ENCODE results near the gene RPP40. TPM values are rescaled to one million over a fixed set of nuclear protein-coding genes. Genes with fewer than 3 reads are reported as not detected.

RPP40 gene
- total and polyA plus RNA-seq, 2 of the 13 experiments (the other 11 are each of a cell fraction or from before 2014, with no cell fraction given), result 18.0 to 41.2 TPM

- Histone ChIP-seq H3K4me1 (ENCODE audit: insufficient read depth, low read length) (peaks cover 68% of the 10 kb centered on the region), H3K4me3 (replicated peaks in 1 of 3; ENCODE audit: insufficient read depth in 1 of 3, low read depth in 2 of 3, low read length in 3 of 3) (no peak overlapping the region), H3K9ac (ENCODE audit: insufficient read depth, low read depth, low read length) (no peak overlapping the region), H3K9me3 (ENCODE audit: low read length) (no peaks in the 10 kb centered on the region), H3K36me3 (replicated peaks in 1 of 2; ENCODE audit: control insufficient read depth in 1 of 2, insufficient read depth in 2 of 2, low read length in 2 of 2) (no peaks in the 10 kb centered on the region), H3K4me2 (ENCODE audit: low read depth, low read length) (no peak overlapping the region), H3K27me3 (ENCODE audit: control insufficient read depth in 1 of 2, insufficient read depth in 2 of 2, low read length in 2 of 2) (no peaks in the 10 kb centered on the region; a peak in 1 of 5 replicates), H4K20me1 (ENCODE audit: insufficient read depth, low read length) (no peaks in the 10 kb centered on the region), H3K79me2 (ENCODE audit: insufficient read depth, low read length) (no peaks in the 10 kb centered on the region), H3K27ac (ENCODE audit: extremely low read length, insufficient read depth, low read length) (no peak overlapping the region), H2AFZ (ENCODE audit: low read length) (no peak overlapping the region)
- POLR2A ChIA-PET, result interaction anchor here (2.4 to 2.8 kb wide), 2 partner anchors 8 to 25 kb away, joined by 10 to 26 read pairs; partner anchors contain the start of gene RPP40
- in situ Hi-C loops (cut with HindIII; ENCODE audit: extremely low pct_ligation_motif_present, low pct_unique_long_range_greater_than_20kb), result no loop called here
- ATAC-seq (no peak), FAIRE-seq (no peak), DNase-seq (ENCODE audit: low spot score) (peak; percentile 36)
- TF ChIP-seq ZNF33A (CRISPR knock-in tag; IDR thresholded peaks at IDR 0.05; ENCODE audit: borderline replicate concordance), result no peak
- TF ChIP-seq SOX13 (IDR thresholded peaks at IDR 0.05), result no peak
- TF ChIP-seq SOX13 (CRISPR knock-in tag; conservative IDR thresholded peaks at IDR 0.05 in 1 of 2, IDR thresholded peaks at IDR 0.05 in 1 of 2), result peak in 1 of 2 experiments; percentile 28; a peak in 1 of 4 replicates
- WGBS (ENCODE audit: low lambda C conversion rate), result 39% methylated on average over 5 of the region's 5 CpGs
- BruUV-seq (replicated peaks), result no TSS peak
- intact Hi-C loops (cut with micrococcal nuclease; ENCODE audit: unreplicated experiment), result no loop called here
- CTCF ChIA-PET (ENCODE audit: low intra/inter-chr PET ratio, low total read pairs), result no interaction called here
Observed at GRCh38 chr6:5028921-5029320, 25.1 kb upstream of the RPP40 start.

- FAIRE-seq (no peak), DNase-seq (ENCODE audit: low spot score) (no peak), ATAC-seq (no peak)
- Histone ChIP-seq H3K4me3 (replicated peaks in 1 of 3; ENCODE audit: insufficient read depth in 1 of 3, low read depth in 2 of 3, low read length in 3 of 3) (no peak overlapping the region), H3K27me3 (ENCODE audit: control insufficient read depth in 1 of 2, insufficient read depth in 2 of 2, low read length in 2 of 2) (no peaks in the 10 kb centered on the region; a peak in 1 of 5 replicates), H3K36me3 (replicated peaks in 1 of 2; ENCODE audit: control insufficient read depth in 1 of 2, insufficient read depth in 2 of 2, low read length in 2 of 2) (no peaks in the 10 kb centered on the region), H3K4me2 (ENCODE audit: low read depth, low read length) (no peak overlapping the region), H3K4me1 (ENCODE audit: insufficient read depth, low read length) (peaks cover 70% of the 10 kb centered on the region), H3K79me2 (ENCODE audit: insufficient read depth, low read length) (no peaks in the 10 kb centered on the region), H3K9me3 (ENCODE audit: low read length) (no peaks in the 10 kb centered on the region), H4K20me1 (ENCODE audit: insufficient read depth, low read length) (no peaks in the 10 kb centered on the region), H2AFZ (ENCODE audit: low read length) (no peak overlapping the region), H3K9ac (ENCODE audit: insufficient read depth, low read depth, low read length) (no peak overlapping the region), H3K27ac (ENCODE audit: extremely low read length, insufficient read depth, low read length) (no peak overlapping the region)
- no TSS peak for BruUV-seq (replicated peaks)
- TF ChIP-seq KAT7 (CRISPR knock-in tag; IDR thresholded peaks at IDR 0.05; ENCODE audit: borderline replicate concordance) (no peak), ELK4 (CRISPR knock-in tag; IDR thresholded peaks at IDR 0.05; ENCODE audit: borderline replicate concordance) (no peak), ZNF24 (IDR thresholded peaks at IDR 0.05) (peak; percentile 74; the same call in 1 of the 2 replicates), EEA1 (CRISPR knock-in tag; IDR thresholded peaks at IDR 0.05; ENCODE audit: borderline replicate concordance) (no peak)
- WGBS (ENCODE audit: low lambda C conversion rate), result 95% methylated on average over 7 of the region's 7 CpGs
- intact Hi-C loops (cut with micrococcal nuclease; ENCODE audit: unreplicated experiment), result no loop called here
- CTCF ChIA-PET (ENCODE audit: low intra/inter-chr PET ratio, low total read pairs), result no interaction called here
- POLR2A ChIA-PET, result no interaction called here
- in situ Hi-C loops (cut with HindIII; ENCODE audit: extremely low pct_ligation_motif_present, low pct_unique_long_range_greater_than_20kb), result no loop called here
Observed at GRCh38 chr6:5028301-5028700, 24.5 kb upstream of the RPP40 start.
